Right renal cortex interstitium (tissue), 3 donors: Measurements from ENCODE around the gene PADI4. TPM values are rescaled to one million over a fixed set of nuclear protein-coding genes. Genes with fewer than 3 reads are reported as not detected.

Experiments
- polyA plus RNA-seq, 3 donors: library from polyadenylated mRNA; unstranded; fragments of 120-200 nt; gene quantifications; one replicate each; pipeline ENCODE4 v1.2.1, GENCODE V29; 2013; ENCODE audit not compliant: insufficient read length in 3 of 3

PADI4 gene
- polyA plus RNA-seq, 3 donors = 0.29 to 0.89 (median 0.50) TPM

Other genes with a start within 250 kb of the PADI4 start
- gene PADI2, start 188.7 kb upstream of the PADI4 start, polyA plus RNA-seq = 1 to 10 TPM; 2.3 to 2.6 (median 2.6) TPM
- under 1 TPM in 1 of 3 donors, not detected in 2; 0.04 TPM for gene PADI1, start 103.1 kb upstream of the PADI4 start, polyA plus RNA-seq
- gene PADI3, start 59.1 kb upstream of the PADI4 start, polyA plus RNA-seq = under 1 TPM in 2 of 3 donors, not detected in 1; 0.06 to 0.25 TPM
- not detected for gene PADI6, start 64.0 kb downstream of the PADI4 start, polyA plus RNA-seq
- 10 to 100 TPM; 88.9 to 94.8 (median 89.9) TPM for gene RCC2, start 131.5 kb downstream of the PADI4 start, polyA plus RNA-seq
- gene ARHGEF10L, start 231.5 kb downstream of the PADI4 start, polyA plus RNA-seq = 10 to 100 TPM; 35.7 to 41.5 (median 36.5) TPM